CD1c-positive myeloid dendritic cell (primary cell): ENCODE results near the gene IL12RB2.

Experiments
- DNase-seq: peaks from one replicate; pipeline ENCODE4 v3.0.0-alpha.2; 2016; ENCODE audit errors: extremely low spot score

The IL12RB2 gene, protein sequence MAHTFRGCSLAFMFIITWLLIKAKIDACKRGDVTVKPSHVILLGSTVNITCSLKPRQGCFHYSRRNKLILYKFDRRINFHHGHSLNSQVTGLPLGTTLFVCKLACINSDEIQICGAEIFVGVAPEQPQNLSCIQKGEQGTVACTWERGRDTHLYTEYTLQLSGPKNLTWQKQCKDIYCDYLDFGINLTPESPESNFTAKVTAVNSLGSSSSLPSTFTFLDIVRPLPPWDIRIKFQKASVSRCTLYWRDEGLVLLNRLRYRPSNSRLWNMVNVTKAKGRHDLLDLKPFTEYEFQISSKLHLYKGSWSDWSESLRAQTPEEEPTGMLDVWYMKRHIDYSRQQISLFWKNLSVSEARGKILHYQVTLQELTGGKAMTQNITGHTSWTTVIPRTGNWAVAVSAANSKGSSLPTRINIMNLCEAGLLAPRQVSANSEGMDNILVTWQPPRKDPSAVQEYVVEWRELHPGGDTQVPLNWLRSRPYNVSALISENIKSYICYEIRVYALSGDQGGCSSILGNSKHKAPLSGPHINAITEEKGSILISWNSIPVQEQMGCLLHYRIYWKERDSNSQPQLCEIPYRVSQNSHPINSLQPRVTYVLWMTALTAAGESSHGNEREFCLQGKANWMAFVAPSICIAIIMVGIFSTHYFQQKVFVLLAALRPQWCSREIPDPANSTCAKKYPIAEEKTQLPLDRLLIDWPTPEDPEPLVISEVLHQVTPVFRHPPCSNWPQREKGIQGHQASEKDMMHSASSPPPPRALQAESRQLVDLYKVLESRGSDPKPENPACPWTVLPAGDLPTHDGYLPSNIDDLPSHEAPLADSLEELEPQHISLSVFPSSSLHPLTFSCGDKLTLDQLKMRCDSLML

DNA sequence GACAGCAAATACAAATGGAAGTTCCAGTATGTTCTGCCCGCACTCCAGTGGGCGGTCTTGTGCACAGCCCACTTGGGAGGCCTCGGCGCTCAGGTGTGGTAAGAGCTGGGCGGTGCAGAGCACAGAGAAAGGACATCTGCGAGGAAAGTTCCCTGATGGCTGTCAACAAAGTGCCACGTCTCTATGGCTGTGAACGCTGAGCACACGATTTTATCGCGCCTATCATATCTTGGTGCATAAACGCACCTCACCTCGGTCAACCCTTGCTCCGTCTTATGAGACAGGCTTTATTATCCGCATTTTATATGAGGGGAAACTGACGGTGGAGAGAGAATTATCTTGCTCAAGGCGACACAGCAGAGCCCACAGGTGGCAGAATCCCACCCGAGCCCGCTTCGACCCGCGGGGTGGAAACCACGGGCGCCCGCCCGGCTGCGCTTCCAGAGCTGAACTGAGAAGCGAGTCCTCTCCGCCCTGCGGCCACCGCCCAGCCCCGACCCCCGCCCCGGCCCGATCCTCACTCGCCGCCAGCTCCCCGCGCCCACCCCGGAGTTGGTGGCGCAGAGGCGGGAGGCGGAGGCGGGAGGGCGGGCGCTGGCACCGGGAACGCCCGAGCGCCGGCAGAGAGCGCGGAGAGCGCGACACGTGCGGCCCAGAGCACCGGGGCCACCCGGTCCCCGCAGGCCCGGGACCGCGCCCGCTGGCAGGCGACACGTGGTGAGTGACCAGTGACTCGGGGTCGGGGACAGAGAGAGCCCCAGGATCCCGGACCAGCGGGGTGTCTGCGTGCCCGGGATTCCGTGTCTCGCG, at the start of gene IL12RB2:
TSS of gene IL12RB2 (plus strand) at position 623 of the 810 bp plus-strand sequence. CDS start 12,496 bp downstream, outside the sequence.
- peak; percentile 15 for DNase-seq

GRCh38 chr1:67261680-67262079, 46.0 kb upstream of the IL12RB2 start:
- no peak for DNase-seq

DNA sequence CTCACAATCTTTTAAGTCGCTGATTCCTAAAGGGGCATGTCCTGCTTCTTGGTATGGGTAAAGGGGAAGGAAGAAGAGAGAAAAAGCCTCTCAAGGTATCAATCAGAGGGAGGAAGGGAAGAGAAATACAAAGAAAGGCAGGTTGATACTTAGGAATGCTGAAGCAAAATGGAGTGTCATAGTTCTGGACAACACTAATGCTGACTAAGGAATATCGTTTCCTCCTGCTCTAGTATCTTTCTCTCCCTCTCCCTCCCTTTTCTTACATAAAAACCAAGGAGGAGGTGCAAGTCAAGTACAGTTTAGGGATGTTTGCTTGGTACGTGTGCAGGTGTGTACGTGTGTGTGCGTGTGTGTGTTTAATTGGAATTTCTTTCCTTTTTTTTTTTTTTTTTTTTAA, 44.9 kb upstream of the IL12RB2 start:
- DNase-seq: no peak

DNA sequence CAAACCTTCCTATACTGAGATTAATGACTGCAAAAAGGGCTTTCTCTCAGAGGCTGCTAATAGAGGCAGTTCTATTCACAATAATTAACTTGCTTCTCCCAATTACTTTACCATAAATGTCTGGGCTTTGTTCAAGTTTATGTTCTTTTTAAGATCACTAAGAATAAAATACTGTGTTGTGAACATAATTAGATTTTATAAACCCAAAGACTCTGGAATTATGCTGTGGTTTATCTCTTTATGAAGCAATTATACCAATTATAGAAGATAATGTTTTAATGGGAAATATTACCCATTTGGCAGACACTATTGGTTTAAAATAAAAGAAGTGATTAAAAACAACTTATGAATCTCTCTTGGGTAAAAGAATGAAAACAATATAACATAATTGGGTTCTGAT, 43.5 kb upstream of the IL12RB2 start:
- no peak for DNase-seq

DNA sequence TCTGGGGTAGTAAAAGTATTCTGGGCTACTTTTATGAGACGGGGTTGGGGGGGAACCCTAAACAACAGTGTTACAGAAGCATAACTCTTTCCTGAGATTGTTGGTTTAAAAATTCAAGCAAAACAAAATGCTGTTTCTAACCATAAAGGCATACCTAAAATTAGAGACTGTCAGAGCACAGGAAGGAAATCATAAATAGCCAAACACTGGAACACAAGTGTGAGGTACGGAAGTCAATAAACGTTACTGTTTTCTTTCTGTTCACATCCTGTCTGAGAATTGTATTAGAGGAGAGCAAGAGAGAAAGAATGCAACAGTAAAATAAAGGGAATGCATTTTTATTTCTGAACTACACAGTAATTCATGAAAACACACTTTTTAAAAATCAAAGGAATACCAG, 42.8 kb upstream of the IL12RB2 start:
- no peak for DNase-seq

GRCh38 chr1:67269061-67269460, 38.6 kb upstream of the IL12RB2 start:
- DNase-seq: no peak

DNA sequence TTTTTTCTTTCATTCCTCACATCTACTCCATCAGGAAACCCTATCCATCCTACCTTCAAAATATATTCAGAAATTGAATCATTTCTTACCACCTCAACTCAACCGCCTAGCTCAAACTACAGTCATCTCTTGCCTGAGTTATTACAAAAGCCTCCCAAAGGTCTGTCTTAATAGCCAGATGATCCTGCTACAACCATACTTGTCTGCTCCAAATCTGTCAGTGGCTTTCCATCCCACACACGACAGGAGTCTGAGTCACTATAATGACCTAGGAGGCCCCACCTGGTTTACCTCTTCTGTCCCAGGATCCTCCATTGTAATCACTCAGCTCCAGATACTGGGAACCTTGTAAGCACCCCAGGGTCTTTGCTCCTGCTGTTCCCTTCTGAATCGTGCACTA, 37.1 kb upstream of the IL12RB2 start:
- no peak for DNase-seq

DNA sequence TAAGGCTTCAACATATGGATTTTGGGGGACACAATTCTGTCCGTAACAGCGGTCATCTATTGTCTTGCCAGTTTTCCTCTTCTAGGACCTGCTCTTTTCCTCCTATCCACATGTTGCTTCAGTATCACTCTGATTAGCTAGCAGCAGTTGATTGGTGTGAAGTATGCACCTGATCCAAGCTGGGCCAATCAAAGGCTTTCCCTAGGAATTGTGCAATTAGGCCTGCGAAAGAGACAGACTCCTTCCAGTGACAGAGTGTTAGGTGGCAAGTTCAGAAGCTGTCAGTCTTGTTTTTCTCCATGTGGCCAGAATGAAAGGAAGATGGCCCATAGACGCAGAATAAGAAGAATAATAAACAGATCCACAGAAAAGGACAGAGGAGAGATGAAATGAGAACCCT, 34.1 kb upstream of the IL12RB2 start:
- DNase-seq: no peak

DNA sequence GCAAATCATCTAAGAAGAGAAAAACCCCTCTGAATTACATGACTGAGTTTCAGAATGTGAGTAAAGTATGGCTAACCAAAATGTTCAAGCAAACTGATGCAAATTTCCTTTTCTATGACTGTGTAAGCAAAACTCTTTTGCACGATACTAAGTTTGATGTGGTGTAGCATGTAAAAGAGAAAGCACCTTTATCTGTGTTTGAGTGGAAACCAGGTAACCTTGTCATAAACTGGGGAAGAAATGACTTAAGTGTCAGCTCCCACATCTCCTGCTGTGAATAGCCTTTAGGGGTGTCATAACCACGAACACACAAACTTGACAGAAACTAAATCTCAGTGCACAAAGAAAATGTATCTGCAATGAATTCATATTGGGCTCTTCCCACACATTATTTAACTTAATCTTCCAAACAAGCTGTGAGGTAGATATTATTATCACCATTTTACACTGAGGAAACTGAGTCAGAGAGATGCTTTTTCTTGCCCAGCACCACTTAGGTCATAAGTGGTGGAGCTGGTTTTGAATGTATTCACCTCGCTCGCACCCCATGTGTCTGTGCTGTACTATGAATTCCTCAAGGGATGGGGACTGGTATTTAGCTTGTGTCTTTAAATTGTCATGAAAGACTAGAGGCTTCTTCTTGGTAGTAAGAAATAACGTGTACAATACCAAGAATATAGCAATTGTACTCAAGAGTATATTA, 32.9 kb upstream of the IL12RB2 start:
- DNase-seq: no peak

GRCh38 chr1:67280696-67281095, 27.0 kb upstream of the IL12RB2 start:
- no peak for DNase-seq

- DNase-seq: no peak
Measured at GRCh38 chr1:67281244-67281643, 26.4 kb upstream of the IL12RB2 start.

DNA sequence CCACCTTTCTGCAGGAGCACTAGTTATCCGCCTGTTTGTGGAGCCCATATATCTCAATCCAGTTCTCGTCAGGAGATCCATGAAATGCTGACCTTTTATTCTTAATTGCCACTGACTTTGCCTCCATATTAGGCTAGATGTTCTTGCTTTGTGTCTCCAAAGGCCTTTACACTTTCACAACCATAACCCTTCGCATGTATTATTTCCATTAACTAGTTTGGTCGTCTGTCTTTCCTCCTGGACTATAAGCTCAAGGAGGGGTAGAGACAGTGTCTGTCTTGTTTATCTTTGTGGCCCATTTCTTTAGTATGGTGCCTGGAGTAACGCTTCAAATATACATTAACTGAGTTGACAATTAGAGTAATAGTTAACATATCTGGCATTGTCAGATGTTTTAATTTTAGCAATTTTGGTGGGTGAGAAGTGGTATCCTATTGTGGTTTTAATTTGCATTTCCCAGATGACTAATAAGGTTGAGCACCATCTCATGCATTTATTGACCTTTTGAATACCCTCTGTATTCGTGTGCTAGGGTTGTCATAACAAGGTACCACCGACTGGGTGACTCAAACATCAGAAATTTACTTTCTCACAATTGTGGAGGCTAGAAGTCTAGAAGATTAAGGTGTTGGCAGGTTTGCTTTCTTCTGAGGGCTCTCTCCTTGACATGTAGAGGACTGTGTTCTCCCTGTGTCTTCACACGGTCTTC, 21.7 kb upstream of the IL12RB2 start:
- DNase-seq: no peak

DNA sequence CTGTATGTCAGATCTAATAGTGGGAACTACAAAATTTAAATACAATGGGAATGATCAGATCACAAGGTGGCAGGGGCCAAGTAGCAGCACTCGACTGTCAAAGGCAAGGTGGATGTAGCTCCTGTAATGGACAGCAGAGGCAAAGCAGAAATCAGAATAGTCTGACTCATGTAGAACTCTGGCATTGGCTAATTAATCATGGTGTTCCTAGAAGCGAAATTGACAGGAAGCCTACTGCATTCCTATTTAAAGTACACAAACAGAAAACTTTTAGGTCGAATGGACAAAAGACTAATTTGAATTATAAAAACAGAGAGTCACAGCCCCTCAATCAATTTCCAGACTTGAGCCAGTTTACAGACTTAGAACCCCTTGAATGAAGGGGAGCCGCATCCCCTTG, 17.4 kb upstream of the IL12RB2 start:
- no peak for DNase-seq

GRCh38 chr1:67294836-67295617, 12.6 kb upstream of the IL12RB2 start:
- no peak for DNase-seq

- DNase-seq: no peak
Measured at GRCh38 chr1:67298762-67299161, 8.9 kb upstream of the IL12RB2 start.

DNA sequence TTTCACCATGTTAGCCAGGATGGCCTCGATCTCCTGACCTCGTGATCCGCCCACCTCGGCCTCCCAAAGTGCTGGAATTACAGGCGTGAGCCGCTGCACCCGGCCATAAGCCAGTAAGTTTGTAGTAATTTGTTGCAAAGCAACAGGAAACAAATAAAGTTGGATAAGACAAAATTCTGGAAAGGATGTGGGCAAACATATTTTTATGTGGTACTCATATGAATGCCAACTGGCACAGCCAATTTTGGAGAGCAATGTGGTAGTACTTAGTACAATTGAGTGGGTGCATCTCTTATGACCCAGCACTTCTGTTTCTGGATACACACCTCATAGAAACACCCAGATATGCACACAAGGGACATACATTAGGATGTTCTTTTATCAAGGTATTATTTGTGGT, 8.4 kb upstream of the IL12RB2 start:
- no peak for DNase-seq

- no peak for DNase-seq
Measured at GRCh38 chr1:67300561-67300960, 7.1 kb upstream of the IL12RB2 start.

DNA sequence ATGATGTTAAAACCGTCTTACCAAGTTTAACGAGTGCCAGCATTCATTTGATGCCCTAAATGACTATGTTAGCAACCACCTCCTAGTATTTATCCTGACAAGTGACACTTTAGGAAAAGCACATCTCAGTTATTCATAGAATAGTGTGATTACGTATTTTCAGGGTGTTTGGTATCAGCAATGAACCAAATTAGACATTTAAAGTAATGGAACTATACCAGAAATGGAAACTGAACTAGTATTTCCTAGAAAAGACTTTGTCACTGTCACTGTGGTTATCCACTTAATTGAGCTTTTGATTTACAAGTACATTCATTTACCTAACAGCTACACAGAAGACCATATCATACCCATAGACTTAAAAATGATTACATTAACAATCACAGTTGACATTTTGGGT, 3.6 kb upstream of the IL12RB2 start:
- DNase-seq: no peak

DNA sequence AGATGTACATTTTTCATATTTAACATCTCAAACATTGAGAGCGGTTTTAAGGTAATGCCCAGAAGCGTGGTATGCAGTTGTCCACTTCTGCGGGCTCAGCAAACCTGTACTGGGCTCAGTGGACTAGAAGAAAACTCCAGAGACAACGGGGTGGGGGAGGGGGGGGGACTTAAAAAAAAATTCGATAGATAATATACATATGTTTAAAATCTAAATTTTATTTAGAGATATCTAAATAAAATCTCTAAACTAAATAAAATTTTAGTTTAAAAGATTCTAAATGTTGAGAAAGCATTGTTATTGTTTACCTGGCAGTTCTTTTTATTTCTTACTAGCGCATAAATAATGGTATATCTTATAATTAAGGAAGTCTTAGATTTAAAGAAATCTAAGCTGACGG, 1.1 kb upstream of the IL12RB2 start:
- DNase-seq: no peak

GRCh38 chr1:67308136-67308535, 463 bp downstream of the IL12RB2 start:
- no peak for DNase-seq
